Heart left ventricle (tissue), 16 donors: ENCODE measurements around the gene CIC. TPM values are rescaled to one million over a fixed set of nuclear protein-coding genes. Genes with fewer than 3 reads are reported as not detected.

Experiments used
- ATAC-seq, 4 donors: fragments of 200-7000 bp; cut with Tn5 transposase; one replicate each; pipeline ENCODE4 v1.9.1; 2020 to 2022; ENCODE audit warnings: moderate library complexity in 4 of 4, mild to moderate bottlenecking in 3 of 4, moderate number of reproducible peaks in 1 of 4
- DNase-seq, 5 donors: peaks; one replicate each; pipeline ENCODE4 v3.0.0-alpha.2; 2020
- H3K27ac ChIP-seq, 12 donors: fragments of 200-600 bp; sonication (generic) in 4 of 12; one replicate each; pipeline versions ENCODE4 v1.5.0 to v1.8.0; 2016 to 2022; ENCODE audit warnings: mild to moderate bottlenecking in 2 of 12
- H3K27me3 ChIP-seq, 9 donors: fragments of 200-600 bp; sonication (generic) in 2 of 9; one replicate each; pipeline versions ENCODE4 v1.5.1 to v1.8.0; 2016 to 2022; ENCODE audit warnings: mild to moderate bottlenecking in 3 of 9
- H3K36me3 ChIP-seq, 9 donors: fragments of 200-600 bp; sonication (generic) in 2 of 9; one replicate each; pipeline versions ENCODE4 v1.5.0 to v1.8.0; 2018 to 2022; ENCODE audit warnings: mild to moderate bottlenecking in 2 of 9
- H3K4me1 ChIP-seq, 12 donors: fragments of 200-600 bp; sonication (generic) in 4 of 12; one replicate each; pipeline versions ENCODE4 v1.5.0 to v1.8.0; 2016 to 2022; ENCODE audit warnings: mild to moderate bottlenecking in 3 of 12
- H3K4me3 ChIP-seq, 12 donors: fragments of 200-600 bp; sonication (generic) in 4 of 12; one replicate each; pipeline versions ENCODE4 v1.5.0 to v1.8.0; 2017 to 2022; ENCODE audit warnings: mild to moderate bottlenecking in 9 of 12, moderate library complexity in 4 of 12
- H3K9me3 ChIP-seq, 12 donors: fragments of 200-600 bp; sonication (generic) in 4 of 12; one replicate each; pipeline versions ENCODE4 v1.5.0 to v1.8.0; 2016 to 2022; ENCODE audit warnings: mild to moderate bottlenecking in 1 of 12
- POLR2A ChIP-seq, 2 donors: fragments of 450-650 bp; IDR thresholded peaks; one replicate each; pipeline ENCODE4 v1.6.1; 2017; ENCODE audit warnings: antibody characterized with exemption in 2 of 2, mild to moderate bottlenecking in 2 of 2, moderate library complexity in 2 of 2
- WGBS, 4 donors: extraction: QIAGEN DNeasy Blood & Tissue Kit in 2 of 4; methylation state at CpG; one replicate each; pipeline versions ENCODE4 v1.1.5 to v1.1.7; 2013 to 2018; 5-methylcytosine and 5-hydroxymethylcytosine counted together
- intact Hi-C, 10 donors: fragments of 100-400 bp; cut with DNase I; formaldehyde crosslinking; loops; one replicate each; pipeline versions ENCODE4 v1.11.1 to v1.14.2; 2022
- polyA plus RNA-seq, 2 donors: library from polyadenylated mRNA; stranded (reverse); fragments of 200-250 nt; gene quantifications; one replicate each; pipeline ENCODE4 v1.2.3, GENCODE V29; 2013
- total RNA-seq, 9 donors: library from RNA; depleted of rRNA in 2 of 9; stranded (reverse); fragments of >200 nt in 2 of 9; fragmentation: NEBNext Ultra II Directional in 3 of 9; extraction: Animal tissue kit (Norgen Biotek cat#: 25700) in 3 of 9; gene quantifications; one replicate each; pipeline versions ENCODE4 v1.1.0 to v1.2.4, GENCODE V29; 2016 to 2023
- TF ChIP-seq, protein P1 (sequence below), 12 donors: fragments of 200-600 bp; sonication (generic) in 4 of 12; IDR thresholded peaks; one replicate each; pipeline versions ENCODE4 v1.5.0 to v1.8.0; 2018 to 2022; ENCODE audit warnings: antibody characterized with exemption in 12 of 12, mild to moderate bottlenecking in 5 of 12
- donor health status: ischemic (EF 13 %, LVEDD 7.1; RV severe dilation, severe dysfunction).
- donor health status: healthy with polysubstance abuse.
- donor health status: DM: no; HTN: yes; CAD: no.
- donor health status: DM: no; HTN: no; CAD: no.
- donor health status: ischemic (EF 25% LVEDD 6.9; RV normal size, moderate dysfunction).
- donor health status: ischemic (EF 25% LVEDD 5.7; RV mildly dilated, moderate dysfunction).
- donor health status: healthy.
- donor health status: DM: yes; HTN: yes; CAD: no.
- donor health status: ischemic (EF 35%, LVEDD 5.7; RV mildly dilated, moderate dysfunction).
- donor health status: nonischemic (EF 11% LVEDD 7.7; RV severe dilation, severe dysfunction).
- donor health status: DM: yes; HTN: yes; CAD: no.
- donor health status: PGD.
- donor health status: ischemic (EF 29% LVEDD 5.4; RV normal size, mild dysfunction).
- donor health status: nonischemic (EF 23%, LVEDD 6.1; RV moderate dilation, normal function).

The CIC gene
- total and polyA plus RNA-seq, 11 donors, result 25.5 to 54.8 (median 31.0) TPM

DNA sequence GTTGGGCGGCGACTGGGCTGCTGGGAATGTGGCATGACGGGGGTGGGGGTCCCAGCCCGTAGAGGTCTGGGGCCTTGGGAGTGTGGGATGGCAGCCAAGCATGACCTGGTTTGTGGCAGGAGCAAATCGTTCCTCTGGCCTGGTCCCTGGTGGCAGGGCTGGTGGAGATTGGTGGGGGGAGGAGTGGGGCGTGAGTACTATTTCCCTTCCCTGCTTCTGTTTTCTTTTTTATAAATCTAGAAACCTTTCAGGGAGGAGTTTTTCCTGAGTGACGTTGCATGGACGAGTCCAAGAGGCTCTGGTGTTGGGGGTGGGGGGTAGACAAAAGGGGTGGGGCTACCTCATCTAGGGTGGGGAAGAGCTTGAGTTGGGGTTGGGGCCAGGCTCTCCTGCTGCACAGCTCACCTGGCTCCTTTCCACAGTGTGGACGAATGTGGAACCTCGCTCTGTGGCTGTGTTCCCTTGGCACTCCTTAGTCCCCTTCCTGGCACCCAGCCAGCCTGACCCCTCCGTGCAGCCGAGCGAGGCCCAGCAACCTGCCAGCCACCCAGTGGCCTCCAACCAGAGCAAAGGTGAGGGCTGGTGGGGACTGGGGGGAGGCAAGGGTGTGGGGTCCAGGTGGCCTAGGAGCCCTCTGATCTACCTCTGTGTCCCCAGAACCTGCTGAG is 17.4 kb downstream of the CIC start:
- TF ChIP-seq, protein P1, sequence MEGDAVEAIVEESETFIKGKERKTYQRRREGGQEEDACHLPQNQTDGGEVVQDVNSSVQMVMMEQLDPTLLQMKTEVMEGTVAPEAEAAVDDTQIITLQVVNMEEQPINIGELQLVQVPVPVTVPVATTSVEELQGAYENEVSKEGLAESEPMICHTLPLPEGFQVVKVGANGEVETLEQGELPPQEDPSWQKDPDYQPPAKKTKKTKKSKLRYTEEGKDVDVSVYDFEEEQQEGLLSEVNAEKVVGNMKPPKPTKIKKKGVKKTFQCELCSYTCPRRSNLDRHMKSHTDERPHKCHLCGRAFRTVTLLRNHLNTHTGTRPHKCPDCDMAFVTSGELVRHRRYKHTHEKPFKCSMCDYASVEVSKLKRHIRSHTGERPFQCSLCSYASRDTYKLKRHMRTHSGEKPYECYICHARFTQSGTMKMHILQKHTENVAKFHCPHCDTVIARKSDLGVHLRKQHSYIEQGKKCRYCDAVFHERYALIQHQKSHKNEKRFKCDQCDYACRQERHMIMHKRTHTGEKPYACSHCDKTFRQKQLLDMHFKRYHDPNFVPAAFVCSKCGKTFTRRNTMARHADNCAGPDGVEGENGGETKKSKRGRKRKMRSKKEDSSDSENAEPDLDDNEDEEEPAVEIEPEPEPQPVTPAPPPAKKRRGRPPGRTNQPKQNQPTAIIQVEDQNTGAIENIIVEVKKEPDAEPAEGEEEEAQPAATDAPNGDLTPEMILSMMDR (IDR thresholded peaks at IDR 0.05), result no peak
- no peak for TF ChIP-seq POLR2A (IDR thresholded peaks at IDR 0.05)
- peak overlapping the region in 11 of 12 donors; percentile 59 to 97 (median 77) for H3K27ac ChIP-seq
- 12 to 20% (median 16%) methylated on average over 12 to 13 of the region's 13 CpGs for WGBS, 4 donors
- H3K27me3 ChIP-seq, result no peaks in the 10 kb centered on the region
- ATAC-seq, result peak in 1 of 4 donors; percentile 1
- H3K36me3 ChIP-seq, result peaks cover 0 to 48% (median 47%) of the 10 kb centered on the region in 9 donors
- H3K4me1 ChIP-seq, result peaks cover 12 to 48% (median 44%) of the 10 kb centered on the region in 12 donors
- peak in 3 of 5 donors; percentile 62 to 72 (median 71) for DNase-seq
- H3K9me3 ChIP-seq, result no peaks in the 10 kb centered on the region
- intact Hi-C loops, result loop anchor here in 2 of 10 donors (5.0 kb wide), 2 partner anchors 36 to 39 kb away; no protein-coding TSS in a partner anchor
- H3K4me3 ChIP-seq, result peak overlapping the region in 8 of 12 donors; percentile 60 to 89 (median 66)

DNA sequence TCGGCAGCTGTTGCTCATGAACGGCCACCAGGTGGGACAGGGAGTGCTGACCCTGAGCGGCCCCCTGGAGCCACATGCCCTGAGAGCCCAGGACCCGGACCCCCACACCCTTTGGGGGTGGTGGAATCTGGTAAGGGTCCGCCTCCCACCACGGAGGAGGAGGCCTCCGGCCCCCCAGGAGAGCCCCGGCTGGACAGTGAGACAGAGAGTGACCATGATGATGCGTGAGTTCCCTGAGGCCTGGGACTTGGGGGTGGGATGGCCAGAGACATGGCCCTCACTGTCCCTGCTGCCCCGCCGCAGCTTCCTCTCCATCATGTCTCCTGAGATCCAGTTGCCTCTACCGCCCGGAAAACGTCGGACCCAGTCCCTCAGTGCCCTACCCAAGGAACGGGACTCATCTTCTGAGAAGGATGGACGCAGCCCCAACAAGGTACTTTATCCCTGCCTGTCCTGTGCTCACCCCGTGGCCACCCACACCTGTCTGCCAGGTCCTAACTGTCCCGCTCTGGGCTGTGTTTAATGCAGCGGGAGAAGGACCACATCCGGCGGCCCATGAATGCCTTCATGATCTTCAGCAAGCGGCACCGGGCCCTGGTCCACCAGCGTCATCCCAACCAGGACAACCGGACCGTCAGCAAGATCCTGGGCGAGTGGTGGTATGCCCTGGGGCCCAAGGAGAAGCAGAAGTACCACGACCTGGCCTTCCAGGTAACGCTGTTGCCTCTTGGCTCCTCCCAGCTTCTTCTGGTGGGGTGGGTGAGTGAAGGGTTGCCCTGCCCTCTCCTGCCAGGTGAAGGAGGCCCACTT is 18.2 kb downstream of the CIC start:
- Histone ChIP-seq H3K9me3 (no peaks in the 10 kb centered on the region), H3K27ac (peak overlapping the region in 11 of 12 donors; percentile 41 to 97 (median 77)), H3K4me1 (peaks cover 12 to 40% (median 37%) of the 10 kb centered on the region in 12 donors), H3K4me3 (peak overlapping the region in 1 of 12 donors; percentile 26), H3K36me3 (peaks cover 0 to 56% (median 54%) of the 10 kb centered on the region in 9 donors), H3K27me3 (no peaks in the 10 kb centered on the region)
- ATAC-seq (no peak), DNase-seq (peak in 1 of 5 donors; percentile 30)
- TF ChIP-seq POLR2A (IDR thresholded peaks at IDR 0.05), result no peak
- TF ChIP-seq, protein P1 (IDR thresholded peaks at IDR 0.05), result no peak
- 90 to 94% (median 92%) methylated on average over 18 to 30 of the region's 30 CpGs for WGBS, 4 donors
- intact Hi-C loops, result loop anchor here in 2 of 10 donors (5.0 kb wide), 2 partner anchors 35 to 40 kb away; no protein-coding TSS in a partner anchor

DNA sequence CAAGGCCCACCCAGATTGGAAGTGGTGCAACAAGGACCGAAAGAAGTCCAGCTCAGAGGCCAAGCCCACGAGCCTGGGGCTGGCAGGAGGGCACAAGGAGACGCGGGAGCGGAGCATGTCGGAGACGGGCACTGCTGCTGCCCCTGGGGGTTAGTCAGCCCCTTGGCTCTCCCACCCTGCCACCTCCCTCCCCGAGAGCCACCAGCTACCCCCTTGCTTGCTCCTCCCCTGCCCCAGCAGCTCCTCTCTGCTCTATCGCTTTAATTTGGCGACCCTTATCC is 18.7 kb downstream of the CIC start:
- Histone ChIP-seq H3K36me3 (peaks cover 0 to 61% (median 59%) of the 10 kb centered on the region in 9 donors), H3K27me3 (no peaks in the 10 kb centered on the region), H3K9me3 (no peaks in the 10 kb centered on the region), H3K4me3 (no peak overlapping the region), H3K27ac (no peak overlapping the region), H3K4me1 (peaks cover 12 to 35% (median 32%) of the 10 kb centered on the region in 12 donors)
- no peak for ATAC-seq
- TF ChIP-seq, protein P1 (IDR thresholded peaks at IDR 0.05), result no peak
- no peak for TF ChIP-seq POLR2A (IDR thresholded peaks at IDR 0.05)
- DNase-seq, result no peak
- intact Hi-C loops, result loop anchor here in 2 of 10 donors (5.0 kb wide), 2 partner anchors 35 to 40 kb away; no protein-coding TSS in a partner anchor
- WGBS, 4 donors, result 93 to 97% (median 95%) methylated on average over 10 of the region's 10 CpGs

DNA sequence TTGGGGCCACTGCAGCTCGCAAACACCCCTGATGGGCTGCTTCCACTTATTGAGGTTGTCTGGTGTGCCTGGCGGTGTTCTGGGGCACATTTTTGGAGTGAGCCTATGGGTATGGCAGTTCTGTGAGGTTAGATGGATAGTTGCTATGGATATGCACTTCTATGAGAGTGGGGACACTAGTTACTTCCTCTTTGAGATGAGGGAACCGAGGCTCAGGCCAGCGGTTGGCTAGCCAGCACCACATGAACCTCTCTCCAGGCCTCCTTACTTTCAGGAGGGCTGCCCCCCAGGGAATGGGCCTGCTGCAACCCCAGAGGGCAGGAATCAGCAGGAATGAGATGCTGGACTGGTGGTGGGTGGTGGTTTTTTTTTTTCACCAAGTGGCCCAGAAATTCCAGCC is 19.3 kb downstream of the CIC start:
- H3K36me3 ChIP-seq, result peaks cover 0 to 67% (median 65%) of the 10 kb centered on the region in 9 donors
- H3K4me1 ChIP-seq, result peaks cover 8 to 29% (median 26%) of the 10 kb centered on the region in 12 donors
- intact Hi-C loops, result loop anchor here in 2 of 10 donors (5.0 kb wide), 2 partner anchors 34 to 41 kb away; no protein-coding TSS in a partner anchor
- 88 to 98% (median 91%) methylated on average over 4 of the region's 4 CpGs for WGBS, 4 donors
- ATAC-seq, result no peak
- H3K4me3 ChIP-seq, result no peak overlapping the region
- no peak overlapping the region for H3K27ac ChIP-seq
- TF ChIP-seq, protein P1 (IDR thresholded peaks at IDR 0.05), result no peak
- no peak for TF ChIP-seq POLR2A (IDR thresholded peaks at IDR 0.05)
- DNase-seq, result no peak
- H3K9me3 ChIP-seq, result no peaks in the 10 kb centered on the region
- H3K27me3 ChIP-seq, result no peaks in the 10 kb centered on the region
